Nephron progenitor cell (in vitro differentiated cells): ENCODE results near the gene TBC1D22A.
A peak's percentile ranks its signal among the peaks of the same experiment; 100 is the strongest.

Experiments
- DNase-seq: peaks from one replicate; pipeline ENCODE4 v3.0.0; 2021
- H3K27ac Mint-ChIP-seq: 2 replicates; pipeline ENCODE4 v1.8.0; 2021; ENCODE audit warnings: mild to moderate bottlenecking, moderate library complexity, mixed read lengths
- H3K27me3 Mint-ChIP-seq: 2 replicates; pipeline ENCODE4 v1.8.0; 2021; ENCODE audit warnings: mild to moderate bottlenecking, low read depth, mixed read lengths; ENCODE audit not compliant: poor library complexity
- H3K36me3 Mint-ChIP-seq: 2 replicates; pipeline ENCODE4 v1.8.0; 2021; ENCODE audit warnings: low read depth, mixed read lengths
- H3K4me1 Mint-ChIP-seq: 2 replicates; pipeline ENCODE4 v1.8.0; 2021; ENCODE audit warnings: mixed read lengths
- H3K4me3 Mint-ChIP-seq: 2 replicates; pipeline ENCODE4 v1.8.0; 2021; ENCODE audit warnings: mild to moderate bottlenecking, moderate library complexity, mixed read lengths
- H3K9me3 Mint-ChIP-seq: 2 replicates; pipeline ENCODE4 v1.8.0; 2021; ENCODE audit warnings: mild to moderate bottlenecking, moderate library complexity, mixed read lengths
- CTCF ChIP-seq: fragments of 200-600 bp; sonication (generic); IDR thresholded peaks from 2 replicates; pipeline ENCODE4 v1.5.0; 2021; ENCODE audit warnings: antibody characterized with exemption

The TBC1D22A gene

GRCh38 chr22:47041271-47042115 is 279.0 kb downstream of the TBC1D22A start:
- H3K4me1 Mint-ChIP-seq, result peaks cover 47% of the 10 kb centered on the region
- H3K27ac Mint-ChIP-seq, result peak overlapping the region; percentile 45
- DNase-seq, result no peak
- no peaks in the 10 kb centered on the region for H3K9me3 Mint-ChIP-seq
- TF ChIP-seq CTCF, result no peak
- H3K36me3 Mint-ChIP-seq, result peaks cover 12% of the 10 kb centered on the region
- no peaks in the 10 kb centered on the region for H3K27me3 Mint-ChIP-seq
- H3K4me3 Mint-ChIP-seq, result no peak overlapping the region

- Mint-ChIP-seq H3K36me3 (peaks cover 12% of the 10 kb centered on the region), H3K4me3 (no peak overlapping the region), H3K27ac (peak overlapping the region; percentile 69), H3K4me1 (peaks cover 53% of the 10 kb centered on the region), H3K27me3 (no peaks in the 10 kb centered on the region), H3K9me3 (no peaks in the 10 kb centered on the region)
- TF ChIP-seq CTCF, result no peak
- no peak for DNase-seq
Observed at GRCh38 chr22:47042116-47042825, 279.8 kb downstream of the TBC1D22A start.

- Mint-ChIP-seq H3K9me3 (no peaks in the 10 kb centered on the region), H3K27me3 (no peaks in the 10 kb centered on the region), H3K27ac (peak overlapping the region; percentile 69), H3K4me1 (peaks cover 56% of the 10 kb centered on the region), H3K4me3 (no peak overlapping the region), H3K36me3 (peaks cover 12% of the 10 kb centered on the region)
- no peak for DNase-seq
- TF ChIP-seq CTCF, result no peak
Observed at GRCh38 chr22:47042861-47043496, 280.5 kb downstream of the TBC1D22A start.

- no peak for TF ChIP-seq CTCF
- no peak for DNase-seq
- peak overlapping the region; percentile 67 for H3K27ac Mint-ChIP-seq
Observed at GRCh38 chr22:47043835-47044721, 281.6 kb downstream of the TBC1D22A start.

GRCh38 chr22:47044722-47045535 is 282.5 kb downstream of the TBC1D22A start:
- peak overlapping the region; percentile 75 for H3K27ac Mint-ChIP-seq
- H3K4me1 Mint-ChIP-seq, result peaks cover 58% of the 10 kb centered on the region
- no peak for DNase-seq
- H3K9me3 Mint-ChIP-seq, result no peaks in the 10 kb centered on the region
- TF ChIP-seq CTCF, result no peak
- H3K36me3 Mint-ChIP-seq, result peaks cover 3% of the 10 kb centered on the region
- no peak overlapping the region for H3K4me3 Mint-ChIP-seq
- H3K27me3 Mint-ChIP-seq, result no peaks in the 10 kb centered on the region

More at GRCh38 chr22:47043835-47044721, 281.6 kb downstream of the TBC1D22A start:
- no peaks in the 10 kb centered on the region for H3K9me3 Mint-ChIP-seq
- H3K4me3 Mint-ChIP-seq, result no peak overlapping the region
- H3K4me1 Mint-ChIP-seq, result peaks cover 56% of the 10 kb centered on the region
- H3K36me3 Mint-ChIP-seq, result peaks cover 10% of the 10 kb centered on the region
- no peaks in the 10 kb centered on the region for H3K27me3 Mint-ChIP-seq
